ENCODE results near the gene MC5R. TPM values are rescaled to one million over a fixed set of nuclear protein-coding genes. Genes with fewer than 3 reads are reported as not detected.

Gene MC5R
- total RNA-seq, 1 donor from 2014 or later: 0.57 TPM

- H3K27me3 Mint-ChIP-seq (ENCODE audit: low read depth, unreplicated experiment): peaks cover 50% of the 10 kb centered on the region
- H3K27me3 ChIP-seq (ENCODE audit: insufficient read depth, low read length): peaks cover 4% of the 10 kb centered on the region
- H3K4me1 Mint-ChIP-seq (ENCODE audit: low read depth, unreplicated experiment): no peaks in the 10 kb centered on the region
- H4K20me1 ChIP-seq (ENCODE audit: insufficient read depth, low read length): no peaks in the 10 kb centered on the region
- no peaks in the 10 kb centered on the region for H3K36me3 Mint-ChIP-seq (ENCODE audit: low read depth, unreplicated experiment)
- DNase-seq (ENCODE audit: low read depth) (no peak), FAIRE-seq (no peak)
- no peak overlapping the region for H3K4me2 ChIP-seq (ENCODE audit: low read length)
- H3K4me3 Mint-ChIP-seq (ENCODE audit: unreplicated experiment): no peak overlapping the region
- no peak overlapping the region for H3K27ac ChIP-seq (ENCODE audit: low read depth, low read length)
- H3K79me2 ChIP-seq (ENCODE audit: insufficient read depth, low read length): no peaks in the 10 kb centered on the region
- no peak overlapping the region for H3K27ac Mint-ChIP-seq (ENCODE audit: unreplicated experiment)
- no peaks in the 10 kb centered on the region for H3K9me3 Mint-ChIP-seq (ENCODE audit: unreplicated experiment)
- TF ChIP-seq CTCF (IDR thresholded peaks at IDR 0.05; ENCODE audit: insufficient read depth, low read depth, low read length): no peak
- no peak for TF ChIP-seq EZH2 (IDR thresholded peaks at IDR 0.05; ENCODE audit: insufficient read depth, low read length)
- no peaks in the 10 kb centered on the region for H3K9me3 ChIP-seq (ENCODE audit: insufficient read depth, low read depth, low read length)
- no peaks in the 10 kb centered on the region for H3K36me3 ChIP-seq (ENCODE audit: insufficient read depth, low read length)
- H3K4me3 ChIP-seq (ENCODE audit: insufficient read depth, low read depth, low read length): no peak overlapping the region
- no peak overlapping the region for H3K9ac ChIP-seq (ENCODE audit: low read length)
- H3K4me1 ChIP-seq (ENCODE audit: insufficient read depth, low read length): no peaks in the 10 kb centered on the region
- H2AFZ ChIP-seq (ENCODE audit: low read depth, low read length): no peak overlapping the region
Observed at GRCh38 chr18:13871701-13872100, 47.8 kb downstream of the MC5R start.

- FAIRE-seq: no peak
- no peak overlapping the region for H2AFZ ChIP-seq (ENCODE audit: low read depth, low read length)
Observed at GRCh38 chr18:13872373-13872772, 48.4 kb downstream of the MC5R start.

More at GRCh38 chr18:13872373-13872772, 48.4 kb downstream of the MC5R start:
- no peaks in the 10 kb centered on the region for H3K36me3 ChIP-seq (ENCODE audit: insufficient read depth, low read length)
- Mint-ChIP-seq H3K4me3 (ENCODE audit: unreplicated experiment) (no peak overlapping the region), H3K36me3 (ENCODE audit: low read depth, unreplicated experiment) (no peaks in the 10 kb centered on the region), H3K9me3 (ENCODE audit: unreplicated experiment) (no peaks in the 10 kb centered on the region), H3K27me3 (ENCODE audit: low read depth, unreplicated experiment) (peaks cover 44% of the 10 kb centered on the region), H3K4me1 (ENCODE audit: low read depth, unreplicated experiment) (no peaks in the 10 kb centered on the region), H3K27ac (ENCODE audit: unreplicated experiment) (no peak overlapping the region)
- no peak overlapping the region for H3K4me2 ChIP-seq (ENCODE audit: low read length)
- TF ChIP-seq EZH2 (IDR thresholded peaks at IDR 0.05; ENCODE audit: insufficient read depth, low read length) (no peak), CTCF (IDR thresholded peaks at IDR 0.05; ENCODE audit: insufficient read depth, low read depth, low read length) (no peak)
- H3K27me3 ChIP-seq (ENCODE audit: insufficient read depth, low read length): peaks cover 4% of the 10 kb centered on the region
- no peaks in the 10 kb centered on the region for H3K9me3 ChIP-seq (ENCODE audit: insufficient read depth, low read depth, low read length)
- H3K9ac ChIP-seq (ENCODE audit: low read length): no peak overlapping the region
- no peaks in the 10 kb centered on the region for H4K20me1 ChIP-seq (ENCODE audit: insufficient read depth, low read length)
- DNase-seq (ENCODE audit: low read depth): no peak
- no peak overlapping the region for H3K27ac ChIP-seq (ENCODE audit: low read depth, low read length)
- H3K79me2 ChIP-seq (ENCODE audit: insufficient read depth, low read length): no peaks in the 10 kb centered on the region
- H3K4me3 ChIP-seq (ENCODE audit: insufficient read depth, low read depth, low read length): no peak overlapping the region
- no peaks in the 10 kb centered on the region for H3K4me1 ChIP-seq (ENCODE audit: insufficient read depth, low read length)

Measured in astrocyte (in vitro differentiated cells and primary cell).